ENCODE data around the gene VMP1.
"Not testable (repeated sequence)": the region's sequence is repeated elsewhere in the genome, so short reads cannot be mapped to it uniquely, and the experiment has no call there.

The VMP1 gene

GRCh38 chr17:59756236-59756818 is 48.9 kb downstream of the VMP1 start:
- DNase-seq: no peak

GRCh38 chr17:59757043-59757442 is 49.6 kb downstream of the VMP1 start:
- DNase-seq: no peak

GRCh38 chr17:59757470-59757869 is 50.0 kb downstream of the VMP1 start:
- no peak for DNase-seq

- no peak for DNase-seq
Measured at GRCh38 chr17:59757881-59758385, 50.5 kb downstream of the VMP1 start.

GRCh38 chr17:59758998-59759651 is 51.7 kb downstream of the VMP1 start:
- not testable (repeated sequence) for DNase-seq

- DNase-seq: no peak
Measured at GRCh38 chr17:59760160-59760559, 52.7 kb downstream of the VMP1 start.

- DNase-seq: no peak
Measured at GRCh38 chr17:59761385-59762048, 54.1 kb downstream of the VMP1 start.

- DNase-seq: no peak
Measured at GRCh38 chr17:59762049-59762823, 54.8 kb downstream of the VMP1 start.

GRCh38 chr17:59762824-59763374 is 55.4 kb downstream of the VMP1 start:
- DNase-seq: no peak

- no peak for DNase-seq
Measured at GRCh38 chr17:59763861-59764260, 56.4 kb downstream of the VMP1 start.

- no peak for DNase-seq
Measured at GRCh38 chr17:59764292-59764741, 56.9 kb downstream of the VMP1 start.

GRCh38 chr17:59765038-59765437 is 57.6 kb downstream of the VMP1 start:
- DNase-seq: no peak

GRCh38 chr17:59766491-59766890 is 59.0 kb downstream of the VMP1 start:
- DNase-seq: no peak

- DNase-seq: no peak
Measured at GRCh38 chr17:59767176-59767575, 59.7 kb downstream of the VMP1 start.

- no peak for DNase-seq
Measured at GRCh38 chr17:59769887-59770286, 62.4 kb downstream of the VMP1 start.

GRCh38 chr17:59771093-59771492 is 63.6 kb downstream of the VMP1 start:
- no peak for DNase-seq

GRCh38 chr17:59775786-59776350 is 68.4 kb downstream of the VMP1 start:
- DNase-seq: no peak

- DNase-seq: no peak
Measured at GRCh38 chr17:59776577-59776976, 69.1 kb downstream of the VMP1 start.

GRCh38 chr17:59777033-59777432 is 69.6 kb downstream of the VMP1 start:
- no peak for DNase-seq

GRCh38 chr17:59778996-59779395 is 71.5 kb downstream of the VMP1 start:
- DNase-seq: no peak

GRCh38 chr17:59779521-59779920 is 72.1 kb downstream of the VMP1 start:
- no peak for DNase-seq

GRCh38 chr17:59780548-59780947 is 73.1 kb downstream of the VMP1 start:
- DNase-seq: not testable (repeated sequence)
